Measurements from ENCODE around the gene NFIA.

- TF ChIP-seq, protein P1, sequence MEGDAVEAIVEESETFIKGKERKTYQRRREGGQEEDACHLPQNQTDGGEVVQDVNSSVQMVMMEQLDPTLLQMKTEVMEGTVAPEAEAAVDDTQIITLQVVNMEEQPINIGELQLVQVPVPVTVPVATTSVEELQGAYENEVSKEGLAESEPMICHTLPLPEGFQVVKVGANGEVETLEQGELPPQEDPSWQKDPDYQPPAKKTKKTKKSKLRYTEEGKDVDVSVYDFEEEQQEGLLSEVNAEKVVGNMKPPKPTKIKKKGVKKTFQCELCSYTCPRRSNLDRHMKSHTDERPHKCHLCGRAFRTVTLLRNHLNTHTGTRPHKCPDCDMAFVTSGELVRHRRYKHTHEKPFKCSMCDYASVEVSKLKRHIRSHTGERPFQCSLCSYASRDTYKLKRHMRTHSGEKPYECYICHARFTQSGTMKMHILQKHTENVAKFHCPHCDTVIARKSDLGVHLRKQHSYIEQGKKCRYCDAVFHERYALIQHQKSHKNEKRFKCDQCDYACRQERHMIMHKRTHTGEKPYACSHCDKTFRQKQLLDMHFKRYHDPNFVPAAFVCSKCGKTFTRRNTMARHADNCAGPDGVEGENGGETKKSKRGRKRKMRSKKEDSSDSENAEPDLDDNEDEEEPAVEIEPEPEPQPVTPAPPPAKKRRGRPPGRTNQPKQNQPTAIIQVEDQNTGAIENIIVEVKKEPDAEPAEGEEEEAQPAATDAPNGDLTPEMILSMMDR (IDR thresholded peaks at IDR 0.05 in 2 of 3, conservative IDR thresholded peaks at IDR 0.05 in 1 of 3; ENCODE audit: control insufficient read depth in 2 of 3, extremely low read depth in 1 of 3, insufficient read depth in 1 of 3, low read depth in 3 of 3, low read length in 3 of 3), result no peak
- no peak for TF ChIP-seq IRF4 (IDR thresholded peaks at IDR 0.05; ENCODE audit: low read depth, low read length)
- no peak for TF ChIP-seq SMC3 (IDR thresholded peaks at IDR 0.05; ENCODE audit: borderline replicate concordance, low read length)
- TF ChIP-seq, protein P2, sequence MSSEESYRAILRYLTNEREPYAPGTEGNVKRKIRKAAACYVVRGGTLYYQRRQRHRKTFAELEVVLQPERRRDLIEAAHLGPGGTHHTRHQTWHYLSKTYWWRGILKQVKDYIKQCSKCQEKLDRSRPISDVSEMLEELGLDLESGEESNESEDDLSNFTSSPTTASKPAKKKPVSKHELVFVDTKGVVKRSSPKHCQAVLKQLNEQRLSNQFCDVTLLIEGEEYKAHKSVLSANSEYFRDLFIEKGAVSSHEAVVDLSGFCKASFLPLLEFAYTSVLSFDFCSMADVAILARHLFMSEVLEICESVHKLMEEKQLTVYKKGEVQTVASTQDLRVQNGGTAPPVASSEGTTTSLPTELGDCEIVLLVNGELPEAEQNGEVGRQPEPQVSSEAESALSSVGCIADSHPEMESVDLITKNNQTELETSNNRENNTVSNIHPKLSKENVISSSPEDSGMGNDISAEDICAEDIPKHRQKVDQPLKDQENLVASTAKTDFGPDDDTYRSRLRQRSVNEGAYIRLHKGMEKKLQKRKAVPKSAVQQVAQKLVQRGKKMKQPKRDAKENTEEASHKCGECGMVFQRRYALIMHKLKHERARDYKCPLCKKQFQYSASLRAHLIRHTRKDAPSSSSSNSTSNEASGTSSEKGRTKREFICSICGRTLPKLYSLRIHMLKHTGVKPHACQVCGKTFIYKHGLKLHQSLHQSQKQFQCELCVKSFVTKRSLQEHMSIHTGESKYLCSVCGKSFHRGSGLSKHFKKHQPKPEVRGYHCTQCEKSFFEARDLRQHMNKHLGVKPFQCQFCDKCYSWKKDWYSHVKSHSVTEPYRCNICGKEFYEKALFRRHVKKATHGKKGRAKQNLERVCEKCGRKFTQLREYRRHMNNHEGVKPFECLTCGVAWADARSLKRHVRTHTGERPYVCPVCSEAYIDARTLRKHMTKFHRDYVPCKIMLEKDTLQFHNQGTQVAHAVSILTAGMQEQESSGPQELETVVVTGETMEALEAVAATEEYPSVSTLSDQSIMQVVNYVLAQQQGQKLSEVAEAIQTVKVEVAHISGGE (CRISPR knock-in tag; IDR thresholded peaks at IDR 0.05), result no peak
- TF ChIP-seq NFYB (IDR thresholded peaks at IDR 0.05; ENCODE audit: insufficient read depth, low read depth, low read length), result no peak
- TF ChIP-seq MYC (IDR thresholded peaks at IDR 0.05; ENCODE audit: insufficient read depth, insufficient read length, insufficient replicate concordance, low read length, severe bottlenecking), result no peak
- TF ChIP-seq PAX8 (IDR thresholded peaks at IDR 0.05), result no peak
These were observed 43.5 kb downstream of the NFIA start for GRCh38 chr1:61125895-61126294.

All from GM12878 (cell line).